ENCODE measurements around the gene TMEM204. TPM values are rescaled to one million over a fixed set of nuclear protein-coding genes. Genes with fewer than 3 reads are reported as not detected.

The TMEM204 gene
- total RNA-seq, 4 donors from 2014 or later, result 13.7 to 26.0 (median 26.0) TPM

DNA sequence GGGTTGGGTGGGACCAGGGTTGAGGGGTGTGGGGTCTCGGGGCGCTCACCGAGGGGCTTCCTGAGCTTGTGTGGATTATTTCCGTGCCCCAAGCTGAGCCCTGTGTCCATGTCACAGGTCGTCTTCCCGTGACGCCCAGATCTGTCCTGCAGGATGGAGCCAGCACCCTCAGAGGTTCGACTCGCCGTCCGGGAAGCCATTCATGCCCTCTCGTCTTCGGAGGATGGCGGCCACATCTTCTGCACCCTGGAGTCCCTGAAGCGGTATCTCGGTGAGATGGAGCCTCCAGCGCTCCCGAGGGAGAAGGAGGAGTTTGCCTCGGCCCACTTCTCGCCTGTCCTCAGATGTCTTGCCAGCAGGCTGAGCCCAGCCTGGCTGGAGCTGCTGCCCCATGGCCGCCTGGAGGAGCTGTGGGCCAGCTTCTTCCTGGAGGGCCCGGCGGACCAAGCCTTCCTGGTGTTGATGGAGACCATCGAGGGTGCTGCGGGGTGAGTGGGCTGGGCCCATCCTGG lies 39.3 kb upstream of the TMEM204 start:
- intact Hi-C loops (cut with DNase I; ENCODE audit: low total_unique reads), result no loop called here
- peak overlapping the region; percentile 54 for H3K4me3 ChIP-seq (ENCODE audit: low read depth, poor library complexity, severe bottlenecking)
- WGBS, 2 donors, result 29 to 44% methylated on average over 17 to 25 of the region's 25 CpGs

DNA sequence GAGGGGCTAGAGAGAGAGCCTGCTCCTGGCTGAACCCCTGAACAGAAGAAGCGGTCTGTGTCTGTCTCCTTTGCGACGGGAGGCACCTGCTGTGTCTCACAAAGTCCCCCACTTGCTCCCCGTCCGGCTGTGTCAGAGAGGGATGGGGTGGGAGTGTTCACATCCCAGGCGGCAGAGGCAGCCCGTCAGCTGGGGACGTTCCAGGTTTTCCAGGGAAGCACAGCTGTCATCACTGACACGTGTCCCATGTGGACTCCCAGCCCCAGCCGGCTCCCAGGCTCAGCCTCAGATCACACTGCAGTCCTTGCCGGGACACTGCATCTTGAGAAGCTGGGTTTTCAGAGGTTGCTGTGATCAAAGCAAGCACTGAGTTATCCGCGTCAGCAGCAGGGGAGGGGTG lies 38.8 kb upstream of the TMEM204 start:
- DNase-seq (ENCODE audit: low spot score in 2 of 2), result no peak
- H3K4me3 ChIP-seq (ENCODE audit: low read depth, poor library complexity, severe bottlenecking), result no peak overlapping the region
- 56 to 74% methylated on average over 13 of the region's 13 CpGs for WGBS, 2 donors
- TF ChIP-seq, protein P1, sequence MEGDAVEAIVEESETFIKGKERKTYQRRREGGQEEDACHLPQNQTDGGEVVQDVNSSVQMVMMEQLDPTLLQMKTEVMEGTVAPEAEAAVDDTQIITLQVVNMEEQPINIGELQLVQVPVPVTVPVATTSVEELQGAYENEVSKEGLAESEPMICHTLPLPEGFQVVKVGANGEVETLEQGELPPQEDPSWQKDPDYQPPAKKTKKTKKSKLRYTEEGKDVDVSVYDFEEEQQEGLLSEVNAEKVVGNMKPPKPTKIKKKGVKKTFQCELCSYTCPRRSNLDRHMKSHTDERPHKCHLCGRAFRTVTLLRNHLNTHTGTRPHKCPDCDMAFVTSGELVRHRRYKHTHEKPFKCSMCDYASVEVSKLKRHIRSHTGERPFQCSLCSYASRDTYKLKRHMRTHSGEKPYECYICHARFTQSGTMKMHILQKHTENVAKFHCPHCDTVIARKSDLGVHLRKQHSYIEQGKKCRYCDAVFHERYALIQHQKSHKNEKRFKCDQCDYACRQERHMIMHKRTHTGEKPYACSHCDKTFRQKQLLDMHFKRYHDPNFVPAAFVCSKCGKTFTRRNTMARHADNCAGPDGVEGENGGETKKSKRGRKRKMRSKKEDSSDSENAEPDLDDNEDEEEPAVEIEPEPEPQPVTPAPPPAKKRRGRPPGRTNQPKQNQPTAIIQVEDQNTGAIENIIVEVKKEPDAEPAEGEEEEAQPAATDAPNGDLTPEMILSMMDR (IDR thresholded peaks at IDR 0.05), result no peak
- no peak for TF ChIP-seq POLR2A (IDR thresholded peaks at IDR 0.05)
- intact Hi-C loops (cut with DNase I; ENCODE audit: low total_unique reads), result no loop called here

More for the DNA sequence above, 39.3 kb upstream of the TMEM204 start:
- no peak for TF ChIP-seq POLR2A (IDR thresholded peaks at IDR 0.05)
- TF ChIP-seq, protein P1 (IDR thresholded peaks at IDR 0.05), result no peak
- no peak for DNase-seq (ENCODE audit: low spot score in 2 of 2)

DNA sequence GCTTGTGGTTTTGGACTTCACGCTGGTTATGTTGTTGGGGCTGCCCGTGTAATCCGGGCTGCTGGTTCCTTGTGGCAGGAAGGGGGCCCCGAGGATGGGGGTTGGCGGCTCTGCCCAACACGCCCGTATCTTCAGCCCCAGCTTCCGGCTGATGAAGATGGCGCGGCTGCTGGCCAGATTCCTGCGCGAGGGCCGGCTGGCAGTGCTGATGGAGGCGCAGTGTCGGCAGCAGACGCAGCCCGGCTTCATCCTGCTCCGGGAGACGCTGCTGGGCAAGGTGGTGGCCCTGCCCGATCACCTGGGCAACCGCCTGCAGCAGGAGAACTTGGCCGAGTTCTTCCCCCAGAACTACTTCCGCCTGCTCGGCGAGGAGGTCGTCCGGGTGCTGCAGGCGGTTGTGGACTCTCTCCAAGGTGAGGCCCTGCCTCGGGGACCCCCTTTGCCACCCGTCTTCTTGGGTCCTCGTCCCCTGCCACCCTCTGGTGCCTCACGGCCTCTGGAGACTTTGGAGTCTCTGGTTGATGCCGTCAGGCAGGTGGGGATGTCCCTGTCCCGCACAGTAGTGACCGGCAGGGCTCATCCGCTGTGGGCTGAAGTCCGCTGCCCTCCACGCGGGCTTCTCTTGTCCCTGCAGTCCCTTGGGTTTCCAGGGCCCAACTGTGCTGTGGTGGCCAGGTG lies 38.1 kb upstream of the TMEM204 start:
- 92 to 93% methylated on average over 20 to 39 of the region's 39 CpGs for WGBS, 2 donors
- H3K4me3 ChIP-seq (ENCODE audit: low read depth, poor library complexity, severe bottlenecking), result no peak overlapping the region
- intact Hi-C loops (cut with DNase I; ENCODE audit: low total_unique reads), result no loop called here
- TF ChIP-seq, protein P1 (IDR thresholded peaks at IDR 0.05), result no peak
- no peak for TF ChIP-seq POLR2A (IDR thresholded peaks at IDR 0.05)
- no peak for DNase-seq (ENCODE audit: low spot score in 2 of 2)

DNA sequence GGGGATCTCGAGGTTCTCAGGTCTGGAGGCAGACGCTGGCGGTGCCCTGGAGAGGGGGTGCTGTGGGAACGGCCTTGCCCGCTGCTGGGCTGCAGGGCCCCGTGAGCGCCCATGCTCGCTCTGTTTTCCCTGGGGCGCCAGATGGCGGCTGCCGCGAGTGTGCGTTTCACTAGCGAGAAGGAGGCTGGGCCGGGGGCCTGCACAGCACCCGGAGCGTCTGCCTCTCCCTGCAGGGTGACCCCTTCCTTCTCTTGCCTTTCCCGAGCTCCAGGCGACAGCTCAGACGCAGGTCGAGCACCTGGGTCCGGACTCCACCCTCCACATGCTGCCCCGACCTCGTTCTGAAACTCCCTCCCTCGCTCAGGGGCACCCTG lies 37.6 kb upstream of the TMEM204 start:
- no peak for TF ChIP-seq POLR2A (IDR thresholded peaks at IDR 0.05)
- TF ChIP-seq, protein P1 (IDR thresholded peaks at IDR 0.05), result no peak
- no peak overlapping the region for H3K4me3 ChIP-seq (ENCODE audit: low read depth, poor library complexity, severe bottlenecking)
- WGBS, 2 donors, result 89 to 93% methylated on average over 24 to 25 of the region's 25 CpGs
- DNase-seq (ENCODE audit: low spot score in 2 of 2), result no peak
- intact Hi-C loops (cut with DNase I; ENCODE audit: low total_unique reads), result no loop called here

DNA sequence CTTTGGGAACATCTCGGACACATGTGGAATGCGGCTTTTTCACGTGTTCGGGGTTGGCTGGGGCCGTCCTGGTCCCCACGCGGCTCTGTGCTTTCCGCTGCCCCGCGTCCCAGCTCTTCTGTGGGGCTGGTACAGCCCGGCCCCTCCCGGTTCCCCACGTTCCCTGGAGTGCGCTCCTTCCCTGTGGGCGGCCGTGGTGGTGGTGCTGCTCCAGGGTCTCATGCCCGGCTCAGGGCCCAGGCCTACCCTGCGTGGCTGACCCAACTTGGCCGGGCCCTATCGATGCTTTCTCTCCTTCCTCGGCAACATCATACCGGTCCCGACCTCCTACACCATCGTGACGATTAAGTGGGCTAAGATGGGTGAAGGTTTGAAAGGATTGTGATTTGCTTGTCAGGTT lies 37.0 kb upstream of the TMEM204 start:
- WGBS, 2 donors, result 87 to 95% methylated on average over 25 of the region's 25 CpGs
- intact Hi-C loops (cut with DNase I; ENCODE audit: low total_unique reads), result no loop called here
- no peak overlapping the region for H3K4me3 ChIP-seq (ENCODE audit: low read depth, poor library complexity, severe bottlenecking)
- TF ChIP-seq POLR2A (IDR thresholded peaks at IDR 0.05), result no peak
- TF ChIP-seq, protein P1 (IDR thresholded peaks at IDR 0.05), result no peak
- no peak for DNase-seq (ENCODE audit: low spot score in 2 of 2)

Measured in lower leg skin (tissue), 4 donors.